ENCODE results near the gene DHRS3.

The DHRS3 gene

GRCh38 chr1:12634696-12635202 lies 16.7 kb upstream of the DHRS3 start:
- TF ChIP-seq CTCF (IDR thresholded peaks at IDR 0.05): no peak

- TF ChIP-seq CTCF (IDR thresholded peaks at IDR 0.05): no peak
Observed at GRCh38 chr1:12634156-12634555, 16.1 kb upstream of the DHRS3 start.

- TF ChIP-seq CTCF (IDR thresholded peaks at IDR 0.05): no peak
Observed at GRCh38 chr1:12631571-12631970, 13.6 kb upstream of the DHRS3 start.

GRCh38 chr1:12630946-12631530 lies 13.0 kb upstream of the DHRS3 start:
- TF ChIP-seq CTCF (IDR thresholded peaks at IDR 0.05): no peak

- TF ChIP-seq CTCF (IDR thresholded peaks at IDR 0.05): no peak
Observed at GRCh38 chr1:12629985-12630760, 12.2 kb upstream of the DHRS3 start.

- no peak for TF ChIP-seq CTCF (IDR thresholded peaks at IDR 0.05)
Observed at GRCh38 chr1:12629511-12629956, 11.5 kb upstream of the DHRS3 start.

GRCh38 chr1:12627296-12627695 lies 9.3 kb upstream of the DHRS3 start:
- no peak for TF ChIP-seq CTCF (IDR thresholded peaks at IDR 0.05)

Measured in LNCAP (cell line).